NCI-H2081 (cell line): ENCODE measurements around the gene BASP1.
"Not testable (repeated sequence)": the region's sequence is repeated elsewhere in the genome, so short reads cannot be mapped to it uniquely, and the experiment has no call there.

Experiments
- DNase-seq, 2 experiments: peaks; one replicate each; lab custom pipeline; 2025; lab: John Stamatoyannopoulos, UW

Gene BASP1

GRCh38 chr5:17319095-17319494 lies 101.7 kb downstream of the BASP1 start:
- DNase-seq, result not testable (repeated sequence)

DNA sequence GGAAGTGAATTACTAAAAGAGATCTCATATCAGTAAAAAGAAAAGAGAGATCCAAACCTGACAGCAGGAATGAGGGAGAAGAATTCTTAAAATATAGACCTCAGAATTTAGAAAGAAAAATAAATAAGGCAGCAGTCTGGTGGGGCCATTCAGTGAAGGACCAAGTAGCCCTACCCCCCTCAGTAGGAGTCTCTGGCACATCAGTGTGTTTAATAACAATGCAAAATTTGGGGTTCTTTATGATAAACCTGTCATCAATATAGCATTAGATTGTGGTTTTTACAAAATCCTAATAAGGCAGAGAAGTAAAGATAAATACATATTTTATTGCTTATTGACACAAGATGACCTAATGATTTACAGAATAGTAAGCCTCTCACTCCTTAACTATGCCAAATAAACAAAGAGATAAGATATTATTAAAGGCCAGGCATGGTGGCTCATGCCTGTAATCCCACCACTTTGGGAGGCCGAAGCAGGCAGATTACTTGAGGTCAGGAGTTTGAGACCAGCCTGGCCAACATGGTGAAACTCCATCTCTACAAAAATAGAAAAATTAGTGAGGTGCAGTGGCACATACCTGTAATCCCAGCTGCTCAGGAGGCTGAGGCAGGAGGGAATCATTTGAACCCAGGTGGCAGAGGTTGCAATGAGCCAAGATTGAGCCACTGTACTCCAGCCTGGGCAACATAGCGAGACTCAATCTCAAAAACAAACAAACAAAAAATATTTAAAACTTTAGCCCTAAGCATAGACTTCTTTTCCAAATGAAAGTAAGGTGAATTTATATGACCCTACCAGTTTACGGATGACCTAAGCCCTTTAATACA lies 108.6 kb downstream of the BASP1 start:
- no peak for DNase-seq
